Measurements from ENCODE around the gene AIG1.
"Not testable (repeated sequence)": the region's sequence is repeated elsewhere in the genome, so short reads cannot be mapped to it uniquely, and the experiment has no call there.

AIG1 gene

GRCh38 chr6:143234734-143235133, 174.0 kb downstream of the AIG1 start:
- no peak for DNase-seq (ENCODE audit: low read depth)

- DNase-seq (ENCODE audit: low read depth): no peak
Measured at GRCh38 chr6:143236151-143236798, 175.6 kb downstream of the AIG1 start.

- no peak for DNase-seq (ENCODE audit: low read depth)
Measured at GRCh38 chr6:143238306-143238705, 177.6 kb downstream of the AIG1 start.

GRCh38 chr6:143241111-143241510, 180.4 kb downstream of the AIG1 start:
- no peak for DNase-seq (ENCODE audit: low read depth)

GRCh38 chr6:143241911-143242310, 181.2 kb downstream of the AIG1 start:
- DNase-seq (ENCODE audit: low read depth): no peak

- no peak for DNase-seq (ENCODE audit: low read depth)
Measured at GRCh38 chr6:143243786-143244185, 183.1 kb downstream of the AIG1 start.

GRCh38 chr6:143245656-143246055, 185.0 kb downstream of the AIG1 start:
- DNase-seq (ENCODE audit: low read depth): no peak

- DNase-seq (ENCODE audit: low read depth): not testable (repeated sequence)
Measured at GRCh38 chr6:143246166-143246775, 185.6 kb downstream of the AIG1 start.

GRCh38 chr6:143247586-143247985, 186.9 kb downstream of the AIG1 start:
- no peak for DNase-seq (ENCODE audit: low read depth)

GRCh38 chr6:143248359-143248758, 187.7 kb downstream of the AIG1 start:
- no peak for DNase-seq (ENCODE audit: low read depth)

- no peak for DNase-seq (ENCODE audit: low read depth)
Measured at GRCh38 chr6:143251288-143251687, 190.6 kb downstream of the AIG1 start.

- DNase-seq (ENCODE audit: low read depth): no peak
Measured at GRCh38 chr6:143252961-143253360, 192.3 kb downstream of the AIG1 start.

- no peak for DNase-seq (ENCODE audit: low read depth)
Measured at GRCh38 chr6:143253586-143253985, 192.9 kb downstream of the AIG1 start.

- no peak for DNase-seq (ENCODE audit: low read depth)
Measured at GRCh38 chr6:143258945-143259344, 198.3 kb downstream of the AIG1 start.

- DNase-seq (ENCODE audit: low read depth): no peak
Measured at GRCh38 chr6:143260857-143261256, 200.2 kb downstream of the AIG1 start.

GRCh38 chr6:143261899-143262436, 201.3 kb downstream of the AIG1 start:
- DNase-seq (ENCODE audit: low read depth): no peak

- no peak for DNase-seq (ENCODE audit: low read depth)
Measured at GRCh38 chr6:143262859-143263258, 202.2 kb downstream of the AIG1 start.

GRCh38 chr6:143264379-143264778, 203.7 kb downstream of the AIG1 start:
- no peak for DNase-seq (ENCODE audit: low read depth)

- no peak for DNase-seq (ENCODE audit: low read depth)
Measured at GRCh38 chr6:143264986-143265764, 204.5 kb downstream of the AIG1 start.

GRCh38 chr6:143267760-143268159, 207.1 kb downstream of the AIG1 start:
- DNase-seq (ENCODE audit: low read depth): no peak

- no peak for DNase-seq (ENCODE audit: low read depth)
Measured at GRCh38 chr6:143268439-143268838, 207.8 kb downstream of the AIG1 start.

GRCh38 chr6:143270026-143270425, 209.3 kb downstream of the AIG1 start:
- no peak for DNase-seq (ENCODE audit: low read depth)

GRCh38 chr6:143271024-143271423, 210.3 kb downstream of the AIG1 start:
- no peak for DNase-seq (ENCODE audit: low read depth)
